ENCODE results near the gene DARS1. TPM values are rescaled to one million over a fixed set of nuclear protein-coding genes. Genes with fewer than 3 reads are reported as not detected.

The DARS1 gene
- total RNA-seq, 3 donors from 2014 or later, result 29.6 to 71.1 (median 40.3) TPM

- H3K36me3 ChIP-seq (ENCODE audit: low read depth), result no peaks in the 10 kb centered on the region
- no peak for DNase-seq
- H3K9me3 ChIP-seq, result no peaks in the 10 kb centered on the region
- H3K4me1 ChIP-seq (ENCODE audit: low read depth), result no peaks in the 10 kb centered on the region
- no peak overlapping the region for H3K4me3 ChIP-seq
- no peak for ATAC-seq
- intact Hi-C loops (cut with DNase I, micrococcal nuclease), result no loop called here
- TF ChIP-seq CTCF (IDR thresholded peaks at IDR 0.05), result no peak
Observed at GRCh38 chr2:135925571-135925970, 59.9 kb downstream of the DARS1 start.

GRCh38 chr2:135916207-135916606 is 69.2 kb downstream of the DARS1 start:
- TF ChIP-seq CTCF (IDR thresholded peaks at IDR 0.05), result no peak
- peak in 1 of 3 donors; percentile 47 for DNase-seq
- Histone ChIP-seq H3K36me3 (ENCODE audit: low read depth) (no peaks in the 10 kb centered on the region), H3K4me1 (ENCODE audit: low read depth) (no peaks in the 10 kb centered on the region), H3K4me3 (no peak overlapping the region), H3K9me3 (no peaks in the 10 kb centered on the region)
- intact Hi-C loops (cut with DNase I, micrococcal nuclease), result loop anchor here in 1 of 2 donors (10.0 kb wide), 1 partner anchor 469 kb away; no protein-coding TSS in a partner anchor
- ATAC-seq, result no peak

- no peaks in the 10 kb centered on the region for H3K36me3 ChIP-seq (ENCODE audit: low read depth)
- no peak for TF ChIP-seq CTCF (IDR thresholded peaks at IDR 0.05)
- DNase-seq (no peak), ATAC-seq (no peak)
- intact Hi-C loops (cut with DNase I, micrococcal nuclease), result loop anchor here in 1 of 2 donors (10.0 kb wide), 1 partner anchor 470 kb away; no protein-coding TSS in a partner anchor
- no peak overlapping the region for H3K4me3 ChIP-seq
- no peaks in the 10 kb centered on the region for H3K9me3 ChIP-seq
- no peaks in the 10 kb centered on the region for H3K4me1 ChIP-seq (ENCODE audit: low read depth)
Observed at GRCh38 chr2:135914485-135914884, 70.9 kb downstream of the DARS1 start.

GRCh38 chr2:135913727-135914365 is 71.6 kb downstream of the DARS1 start:
- DNase-seq (peak in 1 of 3 donors; percentile 72), ATAC-seq (peak; percentile 47)
- Histone ChIP-seq H3K36me3 (ENCODE audit: low read depth) (no peaks in the 10 kb centered on the region), H3K4me3 (no peak overlapping the region), H3K4me1 (ENCODE audit: low read depth) (no peaks in the 10 kb centered on the region), H3K9me3 (no peaks in the 10 kb centered on the region)
- intact Hi-C loops (cut with DNase I, micrococcal nuclease), result loop anchor here (2.0 to 10.0 kb wide), 2 partner anchors 465 to 471 kb away; no protein-coding TSS in a partner anchor
- TF ChIP-seq CTCF (IDR thresholded peaks at IDR 0.05), result peak; percentile 37

GRCh38 chr2:135909976-135910375 is 75.5 kb downstream of the DARS1 start:
- Histone ChIP-seq H3K4me1 (ENCODE audit: low read depth) (no peaks in the 10 kb centered on the region), H3K4me3 (no peak overlapping the region), H3K9me3 (no peaks in the 10 kb centered on the region), H3K36me3 (ENCODE audit: low read depth) (no peaks in the 10 kb centered on the region)
- intact Hi-C loops (cut with DNase I, micrococcal nuclease), result loop anchor here in 1 of 2 donors (10.0 kb wide), 1 partner anchor 475 kb away; no protein-coding TSS in a partner anchor
- no peak for DNase-seq
- no peak for TF ChIP-seq CTCF (IDR thresholded peaks at IDR 0.05)
- ATAC-seq, result no peak
